ENCODE results near the gene EPS15. TPM values are rescaled to one million over a fixed set of nuclear protein-coding genes. Genes with fewer than 3 reads are reported as not detected.

EPS15 gene
- total and polyA plus RNA-seq, 2 of the 13 experiments (the other 11 are each of a cell fraction or from before 2014, with no cell fraction given), result 14.3 to 19.3 TPM

DNA sequence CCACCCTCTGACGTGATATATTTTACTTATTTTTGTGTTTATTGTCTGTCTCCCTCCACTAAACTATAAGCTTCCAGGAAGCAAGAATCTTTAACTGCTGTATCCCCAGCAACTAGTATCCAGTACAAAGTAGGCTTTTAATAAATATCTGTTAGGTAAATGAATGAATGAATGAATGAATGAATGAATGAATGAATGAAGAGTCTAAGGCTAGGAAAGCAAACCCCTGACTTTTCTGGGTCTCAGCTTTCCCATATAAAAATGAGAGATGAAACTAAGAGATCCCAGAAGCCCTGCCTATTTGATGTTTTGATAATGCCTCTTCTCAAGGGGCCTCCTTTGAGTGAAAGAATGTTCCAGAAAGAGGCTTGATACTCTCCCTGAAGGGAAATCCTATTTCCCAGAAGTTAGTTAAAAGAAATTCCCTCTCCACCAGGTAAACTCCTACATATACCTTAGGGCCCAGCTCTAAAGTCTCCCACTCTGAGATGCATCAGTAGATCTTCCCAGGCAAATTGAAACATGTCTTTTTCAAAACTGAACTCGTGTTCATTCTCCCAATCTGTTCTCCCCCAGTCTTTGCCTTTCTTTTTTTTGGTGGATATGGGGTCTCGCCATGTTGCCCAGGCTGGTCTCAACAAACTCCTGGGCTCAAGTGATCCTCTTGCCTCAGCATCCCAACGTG lies 196.5 kb downstream of the EPS15 start:
- Histone ChIP-seq H2AFZ (ENCODE audit: low read length) (no peak overlapping the region), H3K9me3 (ENCODE audit: low read length) (no peaks in the 10 kb centered on the region), H3K27ac (ENCODE audit: extremely low read length, insufficient read depth, low read length) (no peak overlapping the region), H3K4me1 (ENCODE audit: insufficient read depth, low read length) (peaks cover 7% of the 10 kb centered on the region; the same call in 1 of the 2 replicates), H3K4me3 (replicated peaks in 1 of 3; ENCODE audit: insufficient read depth in 1 of 3, low read depth in 2 of 3, low read length in 3 of 3) (no peak overlapping the region), H3K27me3 (ENCODE audit: control insufficient read depth in 1 of 2, insufficient read depth in 2 of 2, low read length in 2 of 2) (no peaks in the 10 kb centered on the region), H3K4me2 (ENCODE audit: low read depth, low read length) (no peak overlapping the region), H4K20me1 (ENCODE audit: insufficient read depth, low read length) (no peaks in the 10 kb centered on the region), H3K9ac (ENCODE audit: insufficient read depth, low read depth, low read length) (no peak overlapping the region), H3K36me3 (replicated peaks in 1 of 2; ENCODE audit: control insufficient read depth in 1 of 2, insufficient read depth in 2 of 2, low read length in 2 of 2) (no peaks in the 10 kb centered on the region), H3K79me2 (ENCODE audit: insufficient read depth, low read length) (no peaks in the 10 kb centered on the region)
- WGBS (ENCODE audit: low lambda C conversion rate), result 58% methylated on average over 4 of the region's 4 CpGs
- in situ Hi-C loops (cut with HindIII; ENCODE audit: extremely low pct_ligation_motif_present, low pct_unique_long_range_greater_than_20kb), result no loop called here
- CTCF ChIA-PET (ENCODE audit: low intra/inter-chr PET ratio, low total read pairs), result no interaction called here
- intact Hi-C loops (cut with micrococcal nuclease; ENCODE audit: unreplicated experiment), result no loop called here
- FAIRE-seq, result no peak
- DNase-seq (ENCODE audit: low spot score), result no peak
- no peak for ATAC-seq
- BruUV-seq (replicated peaks), result no TSS peak
- TF ChIP-seq RFX1 (IDR thresholded peaks at IDR 0.05) (no peak), ZNF670 (CRISPR knock-in tag; IDR thresholded peaks at IDR 0.05; ENCODE audit: borderline replicate concordance) (no peak), ZNF354B (CRISPR knock-in tag; IDR thresholded peaks at IDR 0.05) (no peak), HMG20A (CRISPR knock-in tag; IDR thresholded peaks at IDR 0.05; ENCODE audit: borderline replicate concordance) (no peak), SP140L (CRISPR knock-in tag; IDR thresholded peaks at IDR 0.05; ENCODE audit: borderline replicate concordance) (no peak), TFE3 (CRISPR knock-in tag; IDR thresholded peaks at IDR 0.05) (no peak), ZNF503 (CRISPR knock-in tag; IDR thresholded peaks at IDR 0.05) (no peak), ZZZ3 (CRISPR knock-in tag; IDR thresholded peaks at IDR 0.05; ENCODE audit: borderline replicate concordance) (no peak), THRA (CRISPR knock-in tag; IDR thresholded peaks at IDR 0.05; ENCODE audit: borderline replicate concordance) (no peak), ZNF256 (CRISPR knock-in tag; conservative IDR thresholded peaks at IDR 0.05) (no peak), HBP1 (CRISPR knock-in tag; IDR thresholded peaks at IDR 0.05; ENCODE audit: low read depth) (no peak), ZNF570 (CRISPR knock-in tag; IDR thresholded peaks at IDR 0.05; ENCODE audit: borderline replicate concordance) (no peak)
- TF ChIP-seq, protein P1, sequence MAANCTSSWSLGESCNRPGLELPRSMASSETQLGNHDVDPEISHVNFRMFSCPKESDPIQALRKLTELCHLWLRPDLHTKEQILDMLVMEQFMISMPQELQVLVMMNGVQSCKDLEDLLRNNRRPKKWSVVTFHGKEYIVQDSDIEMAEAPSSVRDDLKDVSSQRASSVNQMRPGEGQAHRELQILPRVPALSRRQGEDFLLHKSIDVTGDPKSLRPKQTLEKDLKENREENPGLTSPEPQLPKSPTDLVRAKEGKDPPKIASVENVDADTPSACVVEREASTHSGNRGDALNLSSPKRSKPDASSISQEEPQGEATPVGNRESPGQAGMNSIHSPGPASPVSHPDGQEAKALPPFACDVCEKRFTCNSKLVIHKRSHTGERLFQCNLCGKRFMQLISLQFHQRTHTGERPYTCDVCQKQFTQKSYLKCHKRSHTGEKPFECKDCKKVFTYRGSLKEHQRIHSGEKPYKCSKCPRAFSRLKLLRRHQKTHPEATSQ (CRISPR knock-in tag; IDR thresholded peaks at IDR 0.05; ENCODE audit: borderline replicate concordance), result no peak
- POLR2A ChIA-PET, result no interaction called here
